Naive thymus-derived CD8-positive, alpha-beta T cell (primary cell): ENCODE results near the gene CAMTA1. TPM values are rescaled to one million over a fixed set of nuclear protein-coding genes. Genes with fewer than 3 reads are reported as not detected.
A peak's percentile ranks its signal among the peaks of the same experiment; 100 is the strongest.
"Not testable (repeated sequence)": the region's sequence is repeated elsewhere in the genome, so short reads cannot be mapped to it uniquely, and the experiment has no call there.

Experiments
- ATAC-seq, 2 donors: fragments of 150-1000 bp; cut with Tn5 transposase in 1 of 2; sonication (Bioruptor Pico), chemical (Tn5 transposase) in 1 of 2; 1 replicate in 1 of 2; 2 replicates in 1 of 2; pipeline ENCODE4 v1.10.0; 2021; ENCODE audit warnings: mild to moderate bottlenecking in 2 of 2, moderate library complexity in 2 of 2
- POLR2A ChIA-PET: fragments of 350-600 bp; sonication (Branson Sonifier 250); formaldehyde crosslinking; loops from one replicate; lab custom pipeline; 2021; ENCODE audit warnings: antibody characterized with exemption; lab: Charles Lee
- DNase-seq, 10 donors: peaks; one replicate each; pipeline versions ENCODE4 v3.0.0 to v3.0.0-alpha.2; 2020 to 2022
- H3K27ac Mint-ChIP-seq, 10 donors: one replicate each; pipeline ENCODE4 v1.8.0; 2020 to 2022; ENCODE audit warnings: mild to moderate bottlenecking in 10 of 10, mixed read lengths in 10 of 10, moderate library complexity in 4 of 10, inconsistent platforms in 1 of 10
- H3K27me3 Mint-ChIP-seq, 5 donors: one replicate each; pipeline ENCODE4 v1.8.0; 2021 to 2022; ENCODE audit warnings: mixed read lengths in 5 of 5
- H3K36me3 Mint-ChIP-seq, 3 donors: one replicate each; pipeline ENCODE4 v1.8.0; 2020 to 2022; ENCODE audit warnings: mixed read lengths in 3 of 3, mild to moderate bottlenecking in 2 of 3, inconsistent platforms in 1 of 3
- H3K4me1 Mint-ChIP-seq, 4 donors: one replicate each; pipeline ENCODE4 v1.8.0; 2021 to 2022; ENCODE audit warnings: mixed read lengths in 4 of 4
- H3K4me3 Mint-ChIP-seq, 10 donors: one replicate each; pipeline ENCODE4 v1.8.0; 2020 to 2022; ENCODE audit warnings: mild to moderate bottlenecking in 10 of 10, mixed read lengths in 10 of 10, moderate library complexity in 6 of 10, inconsistent platforms in 1 of 10
- H3K9me3 Mint-ChIP-seq, 9 donors: one replicate each; pipeline ENCODE4 v1.8.0; 2020 to 2022; ENCODE audit warnings: mixed read lengths in 9 of 9, mild to moderate bottlenecking in 3 of 9, inconsistent platforms in 1 of 9, moderate library complexity in 1 of 9
- polyA plus RNA-seq, 3 donors: library from polyadenylated mRNA; unstranded; fragments of 300-500 nt; fragmentation: Illumina TruSeq; gene quantifications; one replicate each; pipeline ENCODE4 v1.2.3, GENCODE V29; 2021
- total RNA-seq, 8 experiments: library from RNA in 2 of 8; stranded (reverse) in 2 of 8; gene quantifications; one replicate each; pipeline ENCODE4 v1.2.3 and lab custom pipeline; 2021 to 2026

Gene CAMTA1
- total and polyA plus RNA-seq, 5 experiments from 2014 or later = 32.6 to 78.3 (median 47.3) TPM

GRCh38 chr1:6833804-6834203 is 48.5 kb downstream of the CAMTA1 start:
- H3K27me3 Mint-ChIP-seq = no peaks in the 10 kb centered on the region
- DNase-seq (no peak), ATAC-seq (no peak)
- no peak overlapping the region for H3K27ac Mint-ChIP-seq
- H3K4me1 Mint-ChIP-seq = peaks cover 6 to 13% (median 8%) of the 10 kb centered on the region in 4 donors
- no peak overlapping the region for H3K4me3 Mint-ChIP-seq
- POLR2A ChIA-PET = no interaction called here
- no peaks in the 10 kb centered on the region for H3K9me3 Mint-ChIP-seq
- H3K36me3 Mint-ChIP-seq = peaks cover 0 to 60% (median 16%) of the 10 kb centered on the region in 3 donors

- DNase-seq = no peak
- H3K27me3 Mint-ChIP-seq = no peaks in the 10 kb centered on the region
- no peaks in the 10 kb centered on the region for H3K9me3 Mint-ChIP-seq
- H3K27ac Mint-ChIP-seq = no peak overlapping the region
- no peak for ATAC-seq
- POLR2A ChIA-PET = no interaction called here
- H3K4me3 Mint-ChIP-seq = no peak overlapping the region
- peaks cover 6 to 13% (median 8%) of the 10 kb centered on the region in 4 donors for H3K4me1 Mint-ChIP-seq
- H3K36me3 Mint-ChIP-seq = peaks cover 0 to 59% (median 13%) of the 10 kb centered on the region in 3 donors
Measured at GRCh38 chr1:6834366-6834765, 49.1 kb downstream of the CAMTA1 start.

GRCh38 chr1:6835139-6835538 is 49.9 kb downstream of the CAMTA1 start:
- Mint-ChIP-seq H3K27me3 (no peaks in the 10 kb centered on the region), H3K4me1 (peaks cover 6 to 15% (median 12%) of the 10 kb centered on the region in 4 donors), H3K9me3 (no peaks in the 10 kb centered on the region), H3K36me3 (peaks cover under 1 to 59% (median 11%) of the 10 kb centered on the region in 3 donors), H3K27ac (no peak overlapping the region), H3K4me3 (peak overlapping the region in 1 of 10 donors; percentile 19)
- DNase-seq (no peak), ATAC-seq (no peak)
- POLR2A ChIA-PET = no interaction called here

GRCh38 chr1:6842301-6842700 is 57.0 kb downstream of the CAMTA1 start:
- no peak overlapping the region for H3K4me3 Mint-ChIP-seq
- peaks cover 9 to 25% (median 17%) of the 10 kb centered on the region in 4 donors for H3K4me1 Mint-ChIP-seq
- POLR2A ChIA-PET = interaction anchor here (0.7 kb wide), 1 partner anchor 31 kb away, joined by 3 read pairs; no protein-coding TSS in a partner anchor
- H3K36me3 Mint-ChIP-seq = peaks cover 39 to 73% (median 57%) of the 10 kb centered on the region in 3 donors
- no peaks in the 10 kb centered on the region for H3K27me3 Mint-ChIP-seq
- no peak overlapping the region for H3K27ac Mint-ChIP-seq
- peaks cover 0 to 16% (median 8%) of the 10 kb centered on the region in 9 donors for H3K9me3 Mint-ChIP-seq
- ATAC-seq = no peak
- no peak for DNase-seq

- ATAC-seq, H3K27ac Mint-ChIP-seq, POLR2A ChIA-PET, H3K27me3 Mint-ChIP-seq, H3K4me3 Mint-ChIP-seq, DNase-seq: not testable (repeated sequence)
- Mint-ChIP-seq H3K4me1 (peaks cover 2 to 26% (median 12%) of the 10 kb centered on the region in 4 donors), H3K36me3 (peaks cover 40 to 72% (median 51%) of the 10 kb centered on the region in 3 donors), H3K9me3 (peaks cover 0 to 16% (median 10%) of the 10 kb centered on the region in 9 donors)
Measured at GRCh38 chr1:6845786-6846185, 60.5 kb downstream of the CAMTA1 start.

- H3K36me3 Mint-ChIP-seq = peaks cover 45 to 73% (median 54%) of the 10 kb centered on the region in 3 donors
- DNase-seq (no peak), ATAC-seq (no peak)
- POLR2A ChIA-PET = no interaction called here
- H3K27ac Mint-ChIP-seq = peak overlapping the region in 1 of 10 donors; percentile 17
- peaks cover 0 to 21% (median 10%) of the 10 kb centered on the region in 9 donors for H3K9me3 Mint-ChIP-seq
- peaks cover 2 to 24% (median 4%) of the 10 kb centered on the region in 4 donors for H3K4me1 Mint-ChIP-seq
- no peaks in the 10 kb centered on the region for H3K27me3 Mint-ChIP-seq
- H3K4me3 Mint-ChIP-seq = no peak overlapping the region
Measured at GRCh38 chr1:6848816-6849215, 63.6 kb downstream of the CAMTA1 start.

GRCh38 chr1:6850537-6850936 is 65.3 kb downstream of the CAMTA1 start:
- no peak for DNase-seq
- Mint-ChIP-seq H3K4me3 (no peak overlapping the region), H3K27ac (peak overlapping the region in 1 of 10 donors; percentile 18), H3K27me3 (no peaks in the 10 kb centered on the region), H3K4me1 (peaks cover 2 to 24% (median 4%) of the 10 kb centered on the region in 4 donors), H3K9me3 (peaks cover 0 to 10% (median 5%) of the 10 kb centered on the region in 9 donors), H3K36me3 (peaks cover 35 to 63% (median 45%) of the 10 kb centered on the region in 3 donors)
- POLR2A ChIA-PET = no interaction called here
- no peak for ATAC-seq

- POLR2A ChIA-PET = no interaction called here
Measured at GRCh38 chr1:6852136-6852890, 67.1 kb downstream of the CAMTA1 start.

GRCh38 chr1:6854166-6854565 is 68.9 kb downstream of the CAMTA1 start:
- POLR2A ChIA-PET = no interaction called here
- peaks cover 26 to 47% (median 35%) of the 10 kb centered on the region in 3 donors for H3K36me3 Mint-ChIP-seq
- no peak overlapping the region for H3K4me3 Mint-ChIP-seq
- ATAC-seq = no peak
- no peaks in the 10 kb centered on the region for H3K27me3 Mint-ChIP-seq
- peaks cover 0 to 7% (median 2%) of the 10 kb centered on the region in 9 donors for H3K9me3 Mint-ChIP-seq
- peaks cover 4 to 32% (median 18%) of the 10 kb centered on the region in 4 donors for H3K4me1 Mint-ChIP-seq
- DNase-seq = no peak
- H3K27ac Mint-ChIP-seq = no peak overlapping the region

More at GRCh38 chr1:6852136-6852890, 67.1 kb downstream of the CAMTA1 start:
- H3K36me3 Mint-ChIP-seq = peaks cover 26 to 56% (median 39%) of the 10 kb centered on the region in 3 donors
- H3K4me1 Mint-ChIP-seq = peaks cover 3 to 30% (median 15%) of the 10 kb centered on the region in 4 donors
- no peak overlapping the region for H3K27ac Mint-ChIP-seq
- H3K9me3 Mint-ChIP-seq = peaks cover 0 to 7% (median 2%) of the 10 kb centered on the region in 9 donors
- no peak overlapping the region for H3K4me3 Mint-ChIP-seq
- DNase-seq (no peak), ATAC-seq (no peak)
- H3K27me3 Mint-ChIP-seq = no peaks in the 10 kb centered on the region

GRCh38 chr1:6857831-6858230 is 72.6 kb downstream of the CAMTA1 start:
- POLR2A ChIA-PET = no interaction called here
- H3K27me3 Mint-ChIP-seq = no peaks in the 10 kb centered on the region
- peak overlapping the region in 1 of 10 donors; percentile 8 for H3K27ac Mint-ChIP-seq
- H3K9me3 Mint-ChIP-seq = peaks cover 0 to 5% (median 0%) of the 10 kb centered on the region in 9 donors
- no peak for DNase-seq
- peaks cover 9 to 21% (median 20%) of the 10 kb centered on the region in 4 donors for H3K4me1 Mint-ChIP-seq
- ATAC-seq = no peak
- H3K36me3 Mint-ChIP-seq = peaks cover 11 to 39% (median 24%) of the 10 kb centered on the region in 3 donors
- H3K4me3 Mint-ChIP-seq = no peak overlapping the region

GRCh38 chr1:6858596-6858995 is 73.3 kb downstream of the CAMTA1 start:
- Mint-ChIP-seq H3K36me3 (peaks cover 4 to 37% (median 18%) of the 10 kb centered on the region in 3 donors), H3K4me1 (peaks cover 12 to 26% (median 21%) of the 10 kb centered on the region in 4 donors), H3K9me3 (no peaks in the 10 kb centered on the region), H3K27me3 (no peaks in the 10 kb centered on the region), H3K4me3 (no peak overlapping the region), H3K27ac (no peak overlapping the region)
- ATAC-seq (no peak), DNase-seq (no peak)
- POLR2A ChIA-PET = no interaction called here

GRCh38 chr1:6859415-6860343 is 74.4 kb downstream of the CAMTA1 start:
- peaks cover 15 to 37% (median 27%) of the 10 kb centered on the region in 4 donors for H3K4me1 Mint-ChIP-seq
- H3K4me3 Mint-ChIP-seq = no peak overlapping the region
- peaks cover 0 to 42% (median 19%) of the 10 kb centered on the region in 3 donors for H3K36me3 Mint-ChIP-seq
- no peaks in the 10 kb centered on the region for H3K9me3 Mint-ChIP-seq
- no peak for DNase-seq
- H3K27me3 Mint-ChIP-seq = no peaks in the 10 kb centered on the region
- ATAC-seq = no peak
- peak overlapping the region in 1 of 10 donors; percentile 0 for H3K27ac Mint-ChIP-seq
- POLR2A ChIA-PET = no interaction called here
